HL-60/S4 treated with phorbol 12-myristate 13-acetate at 8.2 ng/mL for 4 days and 3 days (cell line): ENCODE measurements around the gene ATMIN.

Experiments used
- in situ Hi-C: fragments of 300-500 bp; cut with MboI; formaldehyde crosslinking; loops from 2 replicates; pipeline ENCODE4 v1.15.0; 2022; ENCODE audit warnings: low sequenced_read_pairs

The ATMIN gene

GRCh38 chr16:81061871-81062608 is 26.4 kb downstream of the ATMIN start:
- in situ Hi-C loops = no loop called here

GRCh38 chr16:81066681-81067080 is 31.0 kb downstream of the ATMIN start:
- in situ Hi-C loops = no loop called here

- in situ Hi-C loops = no loop called here
Measured at GRCh38 chr16:81067166-81067565, 31.5 kb downstream of the ATMIN start.

GRCh38 chr16:81069063-81069462 is 33.4 kb downstream of the ATMIN start:
- in situ Hi-C loops = no loop called here

GRCh38 chr16:81070979-81071378 is 35.3 kb downstream of the ATMIN start:
- in situ Hi-C loops = no loop called here

GRCh38 chr16:81071805-81072204 is 36.2 kb downstream of the ATMIN start:
- in situ Hi-C loops = no loop called here

GRCh38 chr16:81073560-81074330 is 38.1 kb downstream of the ATMIN start:
- in situ Hi-C loops = no loop called here

GRCh38 chr16:81076566-81077075 is 41.0 kb downstream of the ATMIN start:
- in situ Hi-C loops = no loop called here

GRCh38 chr16:81077076-81077940 is 41.7 kb downstream of the ATMIN start, which contains the start of gene C16orf46:
Gene C16orf46 (minus strand): TSS chr16:81077238. CDS start chr16:81063955, 13,283 bp downstream.
- in situ Hi-C loops = no loop called here

- in situ Hi-C loops = no loop called here
Measured at GRCh38 chr16:81080233-81080632, 44.6 kb downstream of the ATMIN start.

GRCh38 chr16:81081014-81081413 is 45.4 kb downstream of the ATMIN start:
- in situ Hi-C loops = no loop called here

GRCh38 chr16:81088836-81089235 is 53.2 kb downstream of the ATMIN start:
- in situ Hi-C loops = no loop called here

GRCh38 chr16:81094771-81095251 is 59.2 kb downstream of the ATMIN start:
- in situ Hi-C loops = no loop called here

- in situ Hi-C loops = no loop called here
Measured at GRCh38 chr16:81095653-81095952, 60.0 kb downstream of the ATMIN start.

GRCh38 chr16:81095953-81096714 is 60.5 kb downstream of the ATMIN start, which contains the start of gene GCSH:
Gene GCSH (minus strand): TSS chr16:81096395. CDS start chr16:81096278, 117 bp downstream.
- in situ Hi-C loops = no loop called here

- in situ Hi-C loops = no loop called here
Measured at GRCh38 chr16:81096715-81097208, 61.1 kb downstream of the ATMIN start.
